AG10803 (cell line): ENCODE results near the gene STK4.

Source experiments
- DNase-seq: peaks from one replicate; pipeline ENCODE4 v3.0.0; 2010; ENCODE audit warnings: low read depth
- H3K4me3 ChIP-seq: 2 replicates; pipeline ENCODE4 v1.5.1; 2011; ENCODE audit warnings: mild to moderate bottlenecking, low read length, control low read depth
- TF ChIP-seq, protein P1 (sequence below): conservative IDR thresholded peaks from 2 replicates; pipeline ENCODE4 v1.5.1; 2011; ENCODE audit warnings: mild to moderate bottlenecking, low read length, control low read depth, inconsistent platforms

STK4 gene

DNA sequence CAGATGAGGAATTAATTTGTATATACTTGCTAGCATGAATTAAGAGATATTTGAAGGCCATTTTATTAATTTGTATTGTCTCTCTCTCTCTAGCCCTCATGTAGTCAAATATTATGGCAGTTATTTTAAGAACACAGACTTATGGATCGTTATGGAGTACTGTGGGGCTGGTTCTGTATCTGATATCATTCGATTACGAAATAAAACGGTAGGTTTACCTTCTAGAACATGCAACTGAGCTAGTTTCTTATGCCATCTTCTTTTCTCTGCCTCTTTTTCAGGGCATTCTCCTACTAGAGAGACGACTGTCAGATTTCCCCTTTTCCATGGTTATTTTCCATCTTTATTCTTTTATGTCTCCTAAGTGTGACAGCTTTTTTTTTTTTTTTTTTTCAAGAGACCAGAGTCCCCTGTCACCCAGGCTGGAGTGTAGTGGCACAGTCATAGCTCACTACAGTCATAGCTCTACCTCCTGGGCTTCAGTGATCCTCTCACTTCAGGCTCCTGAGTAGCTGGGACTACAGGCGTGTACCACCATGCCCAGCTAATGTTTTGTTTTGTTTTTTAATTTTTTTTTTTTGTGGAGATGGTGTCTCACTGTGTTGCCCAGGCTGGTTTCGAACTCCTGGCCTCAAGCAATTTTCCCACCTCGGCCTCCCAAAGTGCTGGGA, 15.6 kb downstream of the STK4 start:
- no peak overlapping the region for H3K4me3 ChIP-seq
- DNase-seq: no peak
- TF ChIP-seq, protein P1, sequence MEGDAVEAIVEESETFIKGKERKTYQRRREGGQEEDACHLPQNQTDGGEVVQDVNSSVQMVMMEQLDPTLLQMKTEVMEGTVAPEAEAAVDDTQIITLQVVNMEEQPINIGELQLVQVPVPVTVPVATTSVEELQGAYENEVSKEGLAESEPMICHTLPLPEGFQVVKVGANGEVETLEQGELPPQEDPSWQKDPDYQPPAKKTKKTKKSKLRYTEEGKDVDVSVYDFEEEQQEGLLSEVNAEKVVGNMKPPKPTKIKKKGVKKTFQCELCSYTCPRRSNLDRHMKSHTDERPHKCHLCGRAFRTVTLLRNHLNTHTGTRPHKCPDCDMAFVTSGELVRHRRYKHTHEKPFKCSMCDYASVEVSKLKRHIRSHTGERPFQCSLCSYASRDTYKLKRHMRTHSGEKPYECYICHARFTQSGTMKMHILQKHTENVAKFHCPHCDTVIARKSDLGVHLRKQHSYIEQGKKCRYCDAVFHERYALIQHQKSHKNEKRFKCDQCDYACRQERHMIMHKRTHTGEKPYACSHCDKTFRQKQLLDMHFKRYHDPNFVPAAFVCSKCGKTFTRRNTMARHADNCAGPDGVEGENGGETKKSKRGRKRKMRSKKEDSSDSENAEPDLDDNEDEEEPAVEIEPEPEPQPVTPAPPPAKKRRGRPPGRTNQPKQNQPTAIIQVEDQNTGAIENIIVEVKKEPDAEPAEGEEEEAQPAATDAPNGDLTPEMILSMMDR: no peak

DNA sequence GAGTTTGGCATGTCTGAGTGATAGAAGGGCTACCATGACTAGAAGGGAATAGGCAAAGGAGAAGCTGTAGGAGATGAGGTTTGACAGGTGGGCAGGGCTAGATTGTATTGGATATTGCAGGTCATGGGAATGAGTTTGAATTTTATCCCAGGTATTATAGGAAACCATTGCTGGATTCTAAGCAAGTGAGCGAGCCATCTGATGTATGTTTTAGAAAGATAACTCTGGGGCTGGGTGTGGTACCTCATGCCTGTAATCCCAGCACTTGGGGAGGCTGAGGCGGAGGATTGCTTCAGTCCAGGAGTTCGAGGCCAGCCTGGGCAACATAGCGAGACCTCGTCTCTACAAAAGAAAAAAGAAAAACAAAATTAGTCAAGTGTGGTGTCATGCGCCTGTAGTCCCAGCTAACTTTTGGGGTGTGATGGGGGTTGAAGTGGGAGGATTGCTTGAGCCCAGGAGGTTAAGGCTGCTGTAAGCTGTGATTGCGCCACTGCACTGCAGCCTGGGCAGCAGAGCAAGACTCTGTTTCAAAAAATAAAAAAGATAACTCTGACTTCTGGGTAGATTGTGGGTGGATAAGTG, 16.9 kb downstream of the STK4 start:
- no peak for DNase-seq
- TF ChIP-seq, protein P1: no peak
- H3K4me3 ChIP-seq: no peak overlapping the region

GRCh38 chr20:44988631-44989171, 22.4 kb downstream of the STK4 start:
- H3K4me3 ChIP-seq: no peak overlapping the region
- DNase-seq: no peak
- TF ChIP-seq, protein P1: no peak

GRCh38 chr20:44990425-44990824, 24.1 kb downstream of the STK4 start:
- H3K4me3 ChIP-seq: peak overlapping the region; percentile 37
- TF ChIP-seq, protein P1: no peak
- DNase-seq: peak; percentile 37

DNA sequence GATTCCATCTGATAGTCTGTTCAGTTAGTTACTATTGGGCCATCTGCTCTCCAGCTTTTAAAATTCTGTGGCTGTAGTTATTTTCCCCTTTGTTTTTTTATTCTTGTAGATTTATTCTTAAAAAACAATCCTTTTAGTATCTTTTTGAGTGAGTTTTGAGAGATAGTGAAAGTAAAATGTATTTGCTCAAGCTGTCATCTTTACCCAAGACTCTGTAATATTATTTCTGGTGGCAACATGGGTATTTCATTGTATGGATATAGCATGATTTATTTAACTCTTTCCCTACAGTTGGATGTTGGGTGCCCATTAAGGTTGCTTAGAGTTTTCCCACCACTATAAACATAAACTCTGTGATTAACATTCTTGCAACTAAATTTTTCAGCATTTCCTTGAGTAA, 24.6 kb downstream of the STK4 start:
- TF ChIP-seq, protein P1: no peak
- H3K4me3 ChIP-seq: peak overlapping the region; percentile 37
- no peak for DNase-seq

- no peak overlapping the region for H3K4me3 ChIP-seq
- TF ChIP-seq, protein P1: no peak
- no peak for DNase-seq
Measured at GRCh38 chr20:44993343-44993742, 27.0 kb downstream of the STK4 start.

GRCh38 chr20:44997171-44997570, 30.9 kb downstream of the STK4 start:
- DNase-seq: no peak
- TF ChIP-seq, protein P1: no peak
- no peak overlapping the region for H3K4me3 ChIP-seq
